Occipital lobe (tissue), 2 donors: ENCODE results near the gene VPS54. TPM values are rescaled to one million over a fixed set of nuclear protein-coding genes. Genes with fewer than 3 reads are reported as not detected.
"Not testable (repeated sequence)": the region's sequence is repeated elsewhere in the genome, so short reads cannot be mapped to it uniquely, and the experiment has no call there.

Source experiments
- DNase-seq: peaks from one replicate; lab custom pipeline; 2025; lab: John Stamatoyannopoulos, UW
- total RNA-seq: library from RNA; depleted of rRNA; stranded (reverse); fragments of >200 nt; gene quantifications from one replicate; pipeline ENCODE4 v1.2.3, GENCODE V29; 2014

The VPS54 gene
- total RNA-seq, 1 donor from 2014 or later = 43.5 TPM

DNA sequence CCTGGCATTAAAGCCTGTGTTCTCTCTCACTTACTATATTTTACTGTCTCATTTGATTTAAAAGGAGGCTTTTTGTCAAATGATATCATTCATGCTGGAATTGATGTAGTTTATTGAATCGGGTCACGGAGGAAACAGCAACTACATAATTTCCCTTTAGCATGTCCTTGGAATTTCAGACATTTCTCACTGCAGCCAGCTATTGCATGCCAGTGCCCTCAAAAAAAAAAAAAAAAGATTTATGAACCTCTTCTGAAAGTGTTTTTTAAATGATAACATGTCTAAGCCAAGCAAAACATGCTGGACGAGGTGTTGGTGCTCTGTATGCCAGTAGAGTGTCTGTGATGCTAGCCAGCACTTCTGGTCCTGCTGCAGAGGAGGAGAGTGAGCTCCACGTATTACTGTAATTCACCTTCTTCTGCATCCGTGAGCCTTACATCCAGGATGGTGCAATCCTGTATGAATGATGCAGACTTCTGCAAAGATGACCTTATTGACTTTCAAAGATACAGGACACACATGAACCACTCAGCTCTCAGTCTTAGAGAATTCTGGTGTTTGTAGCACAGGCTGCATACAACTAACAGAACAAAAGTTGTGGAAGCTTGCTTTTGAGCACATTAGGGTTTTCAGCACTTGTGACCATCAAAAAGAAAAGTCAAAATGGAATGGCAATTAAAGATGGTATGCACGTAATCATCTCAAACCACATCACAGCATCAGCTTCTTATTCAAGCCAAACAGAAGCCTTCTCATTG lies 146.5 kb downstream of the VPS54 start:
- no peak for DNase-seq

GRCh38 chr2:63871864-63872263 lies 147.4 kb downstream of the VPS54 start:
- DNase-seq = no peak

- DNase-seq = no peak
Observed at GRCh38 chr2:63870679-63871078, 148.5 kb downstream of the VPS54 start.

- DNase-seq = no peak
Observed at GRCh38 chr2:63866009-63866709, 153.1 kb downstream of the VPS54 start.

GRCh38 chr2:63865159-63865799 lies 153.9 kb downstream of the VPS54 start:
- DNase-seq = no peak

DNA sequence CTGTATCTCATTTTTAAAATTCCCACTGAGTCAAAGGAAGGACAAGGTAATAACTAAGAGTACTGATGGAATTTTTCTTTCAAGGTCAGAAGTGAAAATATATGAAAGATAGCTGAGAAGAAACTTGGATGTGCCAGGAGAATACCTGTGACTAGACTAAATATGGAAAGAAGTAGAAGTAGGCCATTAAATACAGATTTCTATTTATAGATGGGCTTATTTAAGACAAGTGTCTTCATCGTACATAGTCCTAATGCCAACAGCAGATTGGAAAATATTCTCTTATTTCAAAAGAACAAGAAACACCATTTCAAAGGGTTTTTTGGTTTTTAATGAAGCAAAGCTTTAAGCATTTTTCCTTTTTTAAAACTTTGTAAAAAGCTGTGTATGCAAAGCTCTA lies 155.5 kb downstream of the VPS54 start:
- DNase-seq = no peak

DNA sequence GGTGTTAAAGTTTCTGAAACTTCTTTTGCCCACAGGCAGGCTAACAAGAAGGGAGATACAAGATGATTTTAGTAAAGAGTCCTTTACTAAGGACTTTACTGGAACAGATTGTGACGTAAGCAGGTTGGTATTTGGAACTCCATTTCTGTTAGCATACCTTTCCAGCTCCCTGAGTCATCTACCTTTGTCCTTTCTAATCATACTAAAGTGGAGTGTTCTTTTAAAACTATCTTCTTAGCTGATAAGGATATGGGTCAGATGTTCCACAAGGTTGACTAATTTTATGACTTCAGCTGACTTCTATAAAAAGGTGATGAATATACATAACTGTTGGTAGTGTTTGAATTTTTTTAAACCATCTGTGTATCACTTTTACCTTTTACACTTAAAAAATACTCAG lies 156.4 kb downstream of the VPS54 start:
- no peak for DNase-seq

GRCh38 chr2:63861220-63861822 lies 157.9 kb downstream of the VPS54 start:
- DNase-seq = no peak

GRCh38 chr2:63858291-63858690 lies 160.9 kb downstream of the VPS54 start:
- DNase-seq = no peak

GRCh38 chr2:63856303-63856603 lies 163.0 kb downstream of the VPS54 start:
- no peak for DNase-seq

DNA sequence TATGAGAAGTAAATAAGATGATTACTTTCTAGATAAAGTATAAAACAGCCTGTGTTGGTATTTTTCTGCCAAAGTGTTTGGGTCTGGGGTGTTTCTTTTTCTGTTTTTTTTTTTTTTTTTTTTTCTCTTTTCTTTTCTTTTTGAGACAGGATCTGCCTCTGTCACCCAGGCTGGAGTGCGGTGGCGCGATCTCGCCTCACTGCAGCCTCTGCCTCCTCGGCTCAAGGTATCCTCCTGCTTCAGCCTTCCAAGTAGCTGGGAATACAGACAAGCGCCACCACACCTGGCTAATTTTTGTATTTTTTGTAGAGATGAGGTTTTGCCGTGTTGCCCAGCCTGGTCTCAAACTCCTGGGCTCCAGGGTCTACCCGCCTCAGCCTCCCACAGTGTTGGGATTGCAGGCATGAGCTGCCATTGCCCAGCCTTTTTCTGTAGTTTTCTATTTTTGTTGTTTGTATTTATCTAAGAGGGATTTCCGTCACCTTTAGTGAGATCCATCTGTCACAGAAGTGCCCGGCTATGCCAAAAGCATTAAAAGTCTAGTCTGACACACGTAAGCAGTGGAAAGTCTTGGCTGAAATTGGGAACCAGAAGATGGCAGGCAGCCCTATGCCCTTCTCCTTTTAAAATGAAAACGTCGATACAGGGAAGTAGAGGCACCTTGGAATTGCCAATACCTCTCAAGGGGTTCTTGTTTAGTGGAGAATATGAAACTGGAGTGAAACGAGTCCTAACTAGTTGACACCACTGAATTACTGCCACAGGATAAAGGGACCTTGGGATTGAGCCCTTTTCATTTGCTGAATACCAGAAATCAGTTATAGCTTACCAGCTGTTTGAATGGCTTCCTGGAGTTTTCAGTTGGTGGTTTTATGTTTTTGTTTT lies 163.6 kb downstream of the VPS54 start:
- no peak for DNase-seq

- DNase-seq = no peak
Observed at GRCh38 chr2:63853527-63854310, 165.5 kb downstream of the VPS54 start.

DNA sequence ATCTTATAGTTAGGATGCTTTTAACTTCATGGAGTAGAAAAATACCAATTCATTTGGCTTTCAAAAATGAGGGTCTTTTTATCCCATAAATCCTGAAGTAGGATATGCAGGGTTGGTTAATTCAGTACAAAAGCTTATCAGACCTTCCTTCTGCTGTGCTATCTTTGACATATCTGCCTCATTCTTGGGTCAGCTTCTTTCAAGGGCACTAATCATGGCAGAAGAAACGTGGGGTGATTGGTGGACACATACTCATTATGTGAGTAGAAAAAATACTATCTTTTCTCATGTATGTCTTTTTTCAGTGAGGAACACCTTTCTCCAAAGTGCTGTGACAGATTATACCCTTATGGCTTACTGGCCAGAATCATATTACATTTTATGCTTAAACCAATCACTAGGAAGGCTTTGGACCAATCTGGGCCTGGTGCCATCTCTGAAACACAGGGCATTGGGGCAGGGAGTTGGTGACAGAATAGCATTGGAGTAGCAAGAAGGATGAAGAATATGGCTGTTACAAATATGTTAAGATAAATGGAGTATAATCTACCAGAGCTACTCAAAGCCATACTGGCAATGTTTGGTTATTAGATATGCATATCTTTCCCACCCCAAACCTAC lies 167.4 kb downstream of the VPS54 start:
- DNase-seq = no peak

DNA sequence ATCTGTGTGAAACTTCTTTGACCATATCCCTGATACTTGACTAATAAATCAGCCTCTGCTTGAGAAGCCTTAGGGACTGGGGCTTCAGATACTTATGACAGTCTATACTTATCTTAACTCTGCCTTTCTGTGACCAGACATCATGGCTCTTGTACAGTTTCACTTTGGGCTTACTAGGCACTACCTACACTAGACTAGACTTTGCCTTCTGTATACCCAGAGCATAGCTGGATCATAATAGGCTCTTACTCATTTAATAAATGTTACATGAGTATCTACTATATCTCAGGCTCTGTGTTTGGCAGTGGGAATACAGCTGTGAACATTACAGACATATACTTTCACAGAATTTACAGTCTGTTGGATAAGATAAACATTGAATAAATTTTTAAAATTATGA lies 168.6 kb downstream of the VPS54 start:
- DNase-seq = no peak

GRCh38 chr2:63850204-63850571 lies 169.0 kb downstream of the VPS54 start:
- no peak for DNase-seq

- DNase-seq = no peak
Observed at GRCh38 chr2:63849381-63850203, 169.6 kb downstream of the VPS54 start.

GRCh38 chr2:63847571-63847970 lies 171.7 kb downstream of the VPS54 start:
- not testable (repeated sequence) for DNase-seq

DNA sequence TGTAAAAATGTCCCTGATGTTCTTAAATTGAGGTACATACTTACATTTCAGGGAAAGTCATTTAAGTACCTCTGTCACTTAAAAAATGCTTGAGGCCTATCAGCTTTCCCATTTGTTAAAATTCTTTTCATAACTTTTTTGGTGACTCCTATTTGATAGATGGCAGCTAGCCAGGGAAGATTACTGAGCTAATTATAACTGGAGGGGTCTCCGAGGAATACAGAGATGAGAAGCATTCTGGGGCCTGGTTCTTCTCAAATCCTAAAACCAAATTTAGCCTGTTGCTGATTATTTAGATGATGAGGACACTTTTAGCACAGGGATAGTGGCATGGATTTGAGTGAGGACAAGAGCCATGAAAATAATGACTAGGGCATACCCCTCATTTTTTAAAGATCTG lies 172.7 kb downstream of the VPS54 start:
- DNase-seq = no peak

DNA sequence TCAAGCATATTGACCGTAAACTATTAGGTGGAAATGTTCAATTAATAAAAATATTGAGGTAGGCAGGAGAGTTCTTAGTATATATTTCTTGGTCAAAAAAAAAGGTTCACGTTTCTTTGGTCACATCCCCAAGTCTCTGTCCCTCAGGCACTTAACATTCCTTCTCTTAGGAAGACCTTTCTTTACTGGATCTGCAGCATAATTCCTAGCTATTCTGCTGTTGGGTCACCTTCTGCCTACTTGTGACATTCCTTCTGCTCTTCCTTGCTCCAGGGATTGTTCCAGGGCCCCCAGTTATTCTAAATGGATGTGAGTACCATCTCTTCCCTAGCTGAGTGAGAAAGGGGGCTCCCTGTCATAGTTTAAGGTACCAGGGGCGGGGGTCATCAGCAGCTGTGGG lies 173.4 kb downstream of the VPS54 start:
- no peak for DNase-seq
